ENCODE data around the gene CDHR5. TPM values are rescaled to one million over a fixed set of nuclear protein-coding genes. Genes with fewer than 3 reads are reported as not detected.
A peak's percentile ranks its signal among the peaks of the same experiment; 100 is the strongest.

CDHR5 gene
- total RNA-seq, 1 donor from 2014 or later: 7.1 TPM

GRCh38 chr11:578276-579035, 46.3 kb downstream of the CDHR5 start:
- TF ChIP-seq CTCF (conservative IDR thresholded peaks at IDR 0.05): no peak
- Mint-ChIP-seq H3K36me3 (peaks cover 3% of the 10 kb centered on the region), H3K4me1 (ENCODE audit: unreplicated experiment) (peaks cover 23% of the 10 kb centered on the region), H3K4me3 (peak overlapping the region; percentile 92), H3K9me3 (no peaks in the 10 kb centered on the region), H3K27ac (peak overlapping the region; percentile 29), H3K27me3 (peaks cover 13% of the 10 kb centered on the region)
- no peak for DNase-seq (ENCODE audit: extremely low spot score, unreplicated experiment)

- Mint-ChIP-seq H3K27ac (peak overlapping the region; percentile 88), H3K4me1 (ENCODE audit: unreplicated experiment) (peaks cover 23% of the 10 kb centered on the region), H3K9me3 (no peaks in the 10 kb centered on the region), H3K4me3 (peak overlapping the region; percentile 92), H3K36me3 (peaks cover 3% of the 10 kb centered on the region), H3K27me3 (peaks cover 13% of the 10 kb centered on the region)
- no peak for DNase-seq (ENCODE audit: extremely low spot score, unreplicated experiment)
- no peak for TF ChIP-seq CTCF (conservative IDR thresholded peaks at IDR 0.05)
Measured at GRCh38 chr11:577611-577894, 47.2 kb downstream of the CDHR5 start.

DNA sequence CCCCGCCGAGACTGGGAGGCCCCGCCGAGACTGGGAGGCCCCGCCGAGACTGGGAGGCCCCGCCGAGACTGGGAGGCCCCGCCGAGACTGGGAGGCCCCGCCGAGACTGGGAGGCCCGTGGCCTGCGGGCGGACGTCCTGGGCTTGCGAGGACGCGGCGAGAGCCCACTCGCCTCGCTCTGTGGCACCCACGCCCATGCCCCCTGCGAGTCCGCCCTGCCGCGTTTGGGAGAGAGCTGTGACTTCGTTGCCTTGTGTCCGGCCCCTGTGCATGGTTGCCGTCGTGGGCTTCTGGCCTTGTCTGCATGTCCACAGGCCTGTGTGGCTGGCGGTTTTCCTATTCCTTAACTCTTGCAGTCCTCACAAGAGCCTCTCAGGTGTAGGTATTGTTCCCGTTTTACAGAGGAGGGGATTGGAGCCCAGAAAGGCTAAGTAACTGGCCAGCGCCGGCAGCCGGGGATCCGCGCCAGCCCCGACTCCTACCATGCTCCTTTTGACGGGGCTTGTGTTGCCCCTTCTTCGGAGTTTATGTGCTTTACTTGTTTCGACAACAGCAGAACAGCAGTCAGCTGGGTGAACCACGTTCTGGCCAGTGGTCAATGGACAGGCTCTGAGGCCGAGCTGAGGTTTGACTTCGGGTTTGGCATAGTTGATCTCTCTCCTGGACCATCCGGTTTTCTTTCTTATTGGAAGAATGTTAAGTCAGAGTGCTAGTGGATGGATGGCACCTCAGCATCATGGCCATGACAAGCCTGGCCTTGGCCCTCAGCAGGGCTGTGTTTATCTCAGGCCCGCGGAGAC, 47.7 kb downstream of the CDHR5 start:
- Mint-ChIP-seq H3K27ac (peak overlapping the region; percentile 88), H3K36me3 (peaks cover 3% of the 10 kb centered on the region), H3K4me1 (ENCODE audit: unreplicated experiment) (peaks cover 23% of the 10 kb centered on the region), H3K9me3 (no peaks in the 10 kb centered on the region), H3K27me3 (peaks cover 13% of the 10 kb centered on the region), H3K4me3 (peak overlapping the region; percentile 92)
- no peak for TF ChIP-seq CTCF (conservative IDR thresholded peaks at IDR 0.05)
- DNase-seq (ENCODE audit: extremely low spot score, unreplicated experiment): no peak

GRCh38 chr11:575996-576768, 48.6 kb downstream of the CDHR5 start, which contains the start of gene PHRF1:
PHRF1 (plus strand) TSS chr11:576470; CDS start chr11:581513, 5,043 bp downstream.
- Mint-ChIP-seq H3K27ac (peak within 1 kb of the TSS; percentile 98), H3K27me3 (peaks cover 13% of the 10 kb centered on the region), H3K36me3 (peaks cover 2% of the 10 kb centered on the region), H3K9me3 (no peaks in the 10 kb centered on the region), H3K4me1 (ENCODE audit: unreplicated experiment) (peaks cover 22% of the 10 kb centered on the region), H3K4me3 (peak within 1 kb of the TSS; percentile 98)
- peak; percentile 96 for DNase-seq (ENCODE audit: extremely low spot score, unreplicated experiment)
- TF ChIP-seq CTCF (conservative IDR thresholded peaks at IDR 0.05): no peak

DNA sequence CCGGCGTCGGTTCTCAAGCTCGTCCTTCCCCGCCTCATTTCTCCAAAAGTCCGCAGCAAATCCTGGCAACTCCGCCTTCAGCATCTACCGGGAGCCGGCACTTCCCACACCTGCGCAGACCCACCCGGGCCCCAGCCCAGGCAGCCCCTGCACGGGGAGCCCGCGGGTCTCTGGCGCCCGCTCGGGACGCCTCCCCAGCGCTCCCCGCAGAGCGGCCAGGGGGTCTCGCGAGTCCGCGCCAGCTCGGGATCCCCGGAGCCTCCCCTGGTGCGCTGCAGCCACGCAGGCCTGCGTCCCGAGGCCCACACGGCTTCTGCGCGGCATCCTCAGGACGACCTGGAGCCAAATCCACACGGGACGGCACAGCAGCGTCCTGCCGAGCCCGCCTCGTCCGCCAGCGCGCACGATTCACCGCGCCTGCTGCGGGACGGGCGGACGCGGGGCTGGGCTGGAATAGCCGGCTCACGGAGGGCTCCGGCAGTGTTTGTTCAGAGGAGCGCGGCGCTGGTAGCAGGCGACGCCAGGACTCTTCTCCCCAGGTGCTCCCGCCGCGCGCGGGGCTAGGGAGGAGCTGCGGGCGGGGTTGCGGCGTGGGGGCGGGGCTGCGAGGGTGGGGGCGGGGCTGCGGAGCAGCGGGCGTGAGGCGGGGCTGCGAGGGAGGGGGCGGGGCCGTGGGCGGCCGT, 49.3 kb downstream of the CDHR5 start:
- Mint-ChIP-seq H3K9me3 (no peaks in the 10 kb centered on the region), H3K27ac (peak overlapping the region; percentile 96), H3K36me3 (no peaks in the 10 kb centered on the region), H3K4me3 (peak overlapping the region; percentile 94), H3K4me1 (ENCODE audit: unreplicated experiment) (peaks cover 20% of the 10 kb centered on the region), H3K27me3 (peaks cover 13% of the 10 kb centered on the region)
- DNase-seq (ENCODE audit: extremely low spot score, unreplicated experiment): peak; percentile 85
- TF ChIP-seq CTCF (conservative IDR thresholded peaks at IDR 0.05): no peak

Data from type B pancreatic cell (in vitro differentiated cells).